MM.1S (cell line): Measurements from ENCODE around the gene ZDHHC22.

Experiments
- CTCF ChIP-seq: fragments of 300-600 bp; sonication (generic); IDR thresholded peaks from 2 replicates; pipeline ENCODE4 v1.5.1; 2016; ENCODE audit warnings: antibody characterized with exemption, low read length, mixed read lengths
- EZH2 ChIP-seq: fragments of 300-600 bp; sonication (generic); optimal IDR thresholded peaks from 2 replicates; pipeline ENCODE3; 2017; ENCODE audit warnings: low read depth, mild to moderate bottlenecking, antibody characterized with exemption, low read length, mixed read lengths
- EZH2phosphoT487 ChIP-seq: fragments of 300-600 bp; sonication (generic); IDR thresholded peaks from 2 replicates; pipeline ENCODE4 v1.6.1; 2018; ENCODE audit warnings: antibody characterized with exemption, low read length

- TF ChIP-seq CTCF (no peak), EZH2 (no peak), EZH2phosphoT487 (no peak)
These were observed 3.0 kb upstream of the ZDHHC22 start for GRCh38 chr14:77144412-77145115.
